Activated CD4-positive, alpha-beta T cell treated with anti-CD3 and anti-CD28 coated beads for 36 hours (primary cell): ENCODE results near the gene SDK1. TPM values are rescaled to one million over a fixed set of nuclear protein-coding genes. Genes with fewer than 3 reads are reported as not detected.

Source experiments
- ATAC-seq: fragments of 200-7000 bp; cut with Tn5 transposase; one replicate; pipeline ENCODE4 v1.10.0; 2021; ENCODE audit warnings: mild to moderate bottlenecking, moderate library complexity
- CTCF ChIA-PET: fragments of 350-600 bp; sonication (Branson Sonifier 250); formaldehyde crosslinking; loops from one replicate; lab custom pipeline; 2021; ENCODE audit warnings: antibody characterized with exemption; lab: Charles Lee
- POLR2A ChIA-PET: fragments of 350-600 bp; sonication (Branson Sonifier 250); formaldehyde crosslinking; loops from one replicate; lab custom pipeline; 2021; ENCODE audit warnings: antibody characterized with exemption, inconsistent platforms; lab: Charles Lee
- DNase-seq: peaks from one replicate; pipeline ENCODE4 v3.0.0-alpha.2; 2020
- H3K27ac Mint-ChIP-seq: one replicate; pipeline ENCODE4 v1.8.0; 2021; ENCODE audit warnings: mixed read lengths
- H3K27me3 Mint-ChIP-seq: one replicate; pipeline ENCODE4 v1.8.0; 2021; ENCODE audit warnings: mixed read lengths
- H3K36me3 Mint-ChIP-seq: one replicate; pipeline ENCODE4 v1.8.0; 2021; ENCODE audit warnings: low read depth, mixed read lengths
- H3K4me1 Mint-ChIP-seq: one replicate; pipeline ENCODE4 v1.8.0; 2021; ENCODE audit warnings: mixed read lengths
- H3K4me3 Mint-ChIP-seq: one replicate; pipeline ENCODE4 v1.8.0; 2021; ENCODE audit warnings: mild to moderate bottlenecking, moderate library complexity, mixed read lengths
- H3K9me3 Mint-ChIP-seq: one replicate; pipeline ENCODE4 v1.8.0; 2021; ENCODE audit warnings: low read depth, mixed read lengths
- intact Hi-C, 2 experiments: fragments of 100-400 bp; cut with DNase I in 1 of 2; cut with micrococcal nuclease in 1 of 2; formaldehyde crosslinking; loops; one replicate each; pipeline versions ENCODE4 v1.14.2 to v1.15.1; 2022 to 2024; cut with DNase I, micrococcal nuclease
- total RNA-seq, 2 experiments: library from RNA; stranded (reverse); gene quantifications; one replicate each; pipeline ENCODE4 v1.2.3, GENCODE V29; 2021

The SDK1 gene
- total RNA-seq, 2 experiments from 2014 or later, result 1.1 to 1.9 TPM

- Mint-ChIP-seq H3K9me3 (no peaks in the 10 kb centered on the region), H3K27ac (no peak overlapping the region), H3K36me3 (no peaks in the 10 kb centered on the region), H3K4me1 (peaks cover 5% of the 10 kb centered on the region), H3K4me3 (no peak overlapping the region), H3K27me3 (peaks cover 6% of the 10 kb centered on the region)
- POLR2A ChIA-PET, result no interaction called here
- CTCF ChIA-PET, result interaction anchor here (0.6 kb wide), 1 partner anchor 292 kb away, joined by 3 read pairs; no protein-coding TSS in a partner anchor
- ATAC-seq, result no peak
- no peak for DNase-seq
- intact Hi-C loops, result no loop called here
These were observed 842.6 kb downstream of the SDK1 start for GRCh38 chr7:4143511-4144171.

- ChIA-PET POLR2A (interaction anchor here (0.6 kb wide), 1 partner anchor 41 kb away, joined by 3 read pairs; no protein-coding TSS in a partner anchor), CTCF (interaction anchor here (0.6 kb wide), 1 partner anchor 293 kb away, joined by 3 read pairs; no protein-coding TSS in a partner anchor)
- H3K27ac Mint-ChIP-seq, result no peak overlapping the region
- DNase-seq (no peak), ATAC-seq (peak; percentile 6)
- no peaks in the 10 kb centered on the region for H3K36me3 Mint-ChIP-seq
- peak overlapping the region; percentile 33 for H3K4me3 Mint-ChIP-seq
- H3K9me3 Mint-ChIP-seq, result no peaks in the 10 kb centered on the region
- peaks cover 5% of the 10 kb centered on the region for H3K4me1 Mint-ChIP-seq
- H3K27me3 Mint-ChIP-seq, result peaks cover 6% of the 10 kb centered on the region
- intact Hi-C loops, result no loop called here
These were observed 843.2 kb downstream of the SDK1 start for GRCh38 chr7:4144172-4144701.

GRCh38 chr7:4144811-4145510 is 843.9 kb downstream of the SDK1 start:
- ATAC-seq, result no peak

DNA sequence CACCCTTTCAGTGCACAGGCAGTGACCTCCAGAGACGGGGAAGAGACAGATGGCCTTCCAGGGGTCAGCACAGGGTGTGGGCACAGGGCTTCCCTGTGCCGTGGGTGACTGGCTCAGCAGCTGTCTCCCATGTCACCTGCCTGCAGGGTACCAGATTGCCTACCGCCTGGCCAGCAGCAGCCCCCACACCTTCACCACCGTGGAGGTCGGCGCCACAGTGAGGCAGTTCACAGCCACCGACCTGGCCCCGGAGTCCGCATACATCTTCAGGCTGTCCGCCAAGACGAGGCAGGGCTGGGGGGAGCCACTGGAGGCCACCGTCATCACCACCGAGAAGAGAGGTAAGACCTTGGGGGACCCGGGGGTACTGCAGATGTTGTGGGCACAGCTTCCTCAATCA is 844.5 kb downstream of the SDK1 start:
- Mint-ChIP-seq H3K27me3 (peaks cover 6% of the 10 kb centered on the region), H3K36me3 (no peaks in the 10 kb centered on the region), H3K4me3 (no peak overlapping the region), H3K27ac (no peak overlapping the region), H3K9me3 (no peaks in the 10 kb centered on the region), H3K4me1 (peaks cover 5% of the 10 kb centered on the region)
- ChIA-PET CTCF (no interaction called here), POLR2A (no interaction called here)
- no peak for ATAC-seq
- DNase-seq, result no peak
- intact Hi-C loops, result no loop called here

More at GRCh38 chr7:4144811-4145510, 843.9 kb downstream of the SDK1 start:
- CTCF ChIA-PET, result no interaction called here
- DNase-seq, result peak; percentile 33
- peaks cover 5% of the 10 kb centered on the region for H3K4me1 Mint-ChIP-seq
- peaks cover 6% of the 10 kb centered on the region for H3K27me3 Mint-ChIP-seq
- intact Hi-C loops, result no loop called here
- POLR2A ChIA-PET, result interaction anchor here (0.6 kb wide), 1 partner anchor 41 kb away, joined by 3 read pairs; no protein-coding TSS in a partner anchor
- peak overlapping the region; percentile 33 for H3K4me3 Mint-ChIP-seq
- H3K9me3 Mint-ChIP-seq, result no peaks in the 10 kb centered on the region
- H3K36me3 Mint-ChIP-seq, result no peaks in the 10 kb centered on the region
- no peak overlapping the region for H3K27ac Mint-ChIP-seq

DNA sequence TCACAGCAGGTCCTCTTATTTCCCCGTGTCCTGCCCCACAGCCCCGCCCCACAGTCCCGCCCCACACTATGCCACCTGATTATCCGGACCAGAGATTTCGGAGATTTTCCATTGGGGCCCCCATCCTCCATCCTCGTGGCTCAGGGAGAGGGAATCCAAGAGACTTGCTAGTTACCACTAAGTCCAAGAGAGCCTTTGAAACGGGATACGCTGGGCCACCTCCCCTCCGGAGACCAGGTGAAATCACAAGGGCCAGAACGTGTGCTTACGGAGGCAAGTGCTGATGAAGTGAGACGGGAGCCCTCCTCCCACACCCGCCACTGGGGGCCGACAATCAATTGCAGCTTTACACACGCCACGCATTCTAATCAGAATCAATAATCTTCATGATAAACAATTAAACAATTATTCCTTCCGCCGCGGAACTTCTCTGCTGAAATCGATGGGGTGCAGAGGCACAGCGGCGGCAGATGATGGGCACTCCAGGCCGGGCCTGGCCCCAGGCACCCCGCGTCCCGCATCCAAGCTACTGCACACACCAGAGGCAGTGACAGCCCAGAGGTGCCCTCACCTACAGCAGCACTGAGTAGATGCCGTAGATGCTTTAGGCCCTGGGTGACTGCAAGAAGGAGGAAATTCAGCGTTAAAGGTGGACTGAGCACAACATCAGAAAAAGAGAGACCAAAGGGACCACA is 847.0 kb downstream of the SDK1 start:
- DNase-seq (no peak), ATAC-seq (no peak)
- H3K4me1 Mint-ChIP-seq, result peaks cover 5% of the 10 kb centered on the region
- H3K4me3 Mint-ChIP-seq, result no peak overlapping the region
- no peaks in the 10 kb centered on the region for H3K36me3 Mint-ChIP-seq
- POLR2A ChIA-PET, result no interaction called here
- H3K27me3 Mint-ChIP-seq, result peaks cover 6% of the 10 kb centered on the region
- CTCF ChIA-PET, result no interaction called here
- no peaks in the 10 kb centered on the region for H3K9me3 Mint-ChIP-seq
- intact Hi-C loops, result no loop called here
- no peak overlapping the region for H3K27ac Mint-ChIP-seq

- H3K36me3 Mint-ChIP-seq, result no peaks in the 10 kb centered on the region
- no peak overlapping the region for H3K4me3 Mint-ChIP-seq
- no peak for ATAC-seq
- DNase-seq, result no peak
- H3K27me3 Mint-ChIP-seq, result peaks cover 4% of the 10 kb centered on the region
- intact Hi-C loops, result no loop called here
- ChIA-PET POLR2A (no interaction called here), CTCF (no interaction called here)
- peaks cover 5% of the 10 kb centered on the region for H3K4me1 Mint-ChIP-seq
- H3K27ac Mint-ChIP-seq, result no peak overlapping the region
- no peaks in the 10 kb centered on the region for H3K9me3 Mint-ChIP-seq
These were observed 848.2 kb downstream of the SDK1 start for GRCh38 chr7:4149236-4149635.

- H3K9me3 Mint-ChIP-seq, result no peaks in the 10 kb centered on the region
- H3K4me3 Mint-ChIP-seq, result no peak overlapping the region
- ChIA-PET POLR2A (no interaction called here), CTCF (no interaction called here)
- DNase-seq (no peak), ATAC-seq (no peak)
- no peak overlapping the region for H3K27ac Mint-ChIP-seq
- no peaks in the 10 kb centered on the region for H3K36me3 Mint-ChIP-seq
- intact Hi-C loops, result no loop called here
- peaks cover 2% of the 10 kb centered on the region for H3K27me3 Mint-ChIP-seq
- H3K4me1 Mint-ChIP-seq, result peaks cover 2% of the 10 kb centered on the region
These were observed 848.6 kb downstream of the SDK1 start for GRCh38 chr7:4149645-4150044.

DNA sequence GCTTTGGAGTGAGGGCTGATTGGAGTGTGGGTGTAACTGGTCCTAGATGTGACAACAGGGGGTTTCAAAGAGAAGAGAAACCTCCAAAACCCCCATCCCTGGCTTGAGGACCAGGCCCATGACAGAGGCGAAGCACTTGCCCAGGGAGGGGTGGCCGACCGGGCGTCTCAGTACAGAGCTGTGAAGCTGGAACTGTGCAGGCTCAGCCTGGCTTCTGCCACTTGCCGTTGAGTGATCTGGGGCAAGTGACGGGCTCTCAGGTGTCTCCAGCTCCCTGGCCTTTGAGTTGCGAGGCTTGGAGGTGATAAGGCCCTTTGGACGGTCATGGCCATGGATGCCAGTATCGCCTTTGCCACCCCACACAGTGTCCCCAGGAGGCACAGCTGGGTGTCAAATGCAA is 849.7 kb downstream of the SDK1 start:
- Mint-ChIP-seq H3K4me1 (no peaks in the 10 kb centered on the region), H3K27me3 (no peaks in the 10 kb centered on the region), H3K4me3 (no peak overlapping the region), H3K27ac (no peak overlapping the region), H3K9me3 (no peaks in the 10 kb centered on the region), H3K36me3 (no peaks in the 10 kb centered on the region)
- POLR2A ChIA-PET, result no interaction called here
- intact Hi-C loops, result no loop called here
- ATAC-seq, result no peak
- CTCF ChIA-PET, result no interaction called here
- DNase-seq, result no peak

- no peaks in the 10 kb centered on the region for H3K9me3 Mint-ChIP-seq
These were observed 850.5 kb downstream of the SDK1 start for GRCh38 chr7:4151524-4151923.

GRCh38 chr7:4151926-4152549 is 851.0 kb downstream of the SDK1 start:
- Mint-ChIP-seq H3K36me3 (no peaks in the 10 kb centered on the region), H3K27me3 (no peaks in the 10 kb centered on the region), H3K4me3 (no peak overlapping the region), H3K27ac (no peak overlapping the region), H3K9me3 (no peaks in the 10 kb centered on the region), H3K4me1 (no peaks in the 10 kb centered on the region)
- DNase-seq (no peak), ATAC-seq (no peak)
- CTCF ChIA-PET, result no interaction called here
- POLR2A ChIA-PET, result no interaction called here
- intact Hi-C loops, result no loop called here

More at GRCh38 chr7:4151524-4151923, 850.5 kb downstream of the SDK1 start:
- no peak overlapping the region for H3K27ac Mint-ChIP-seq
- ChIA-PET POLR2A (no interaction called here), CTCF (no interaction called here)
- no peak for DNase-seq
- no peaks in the 10 kb centered on the region for H3K27me3 Mint-ChIP-seq
- H3K4me1 Mint-ChIP-seq, result no peaks in the 10 kb centered on the region
- H3K4me3 Mint-ChIP-seq, result no peak overlapping the region
- H3K36me3 Mint-ChIP-seq, result no peaks in the 10 kb centered on the region
- no peak for ATAC-seq
- intact Hi-C loops, result no loop called here

DNA sequence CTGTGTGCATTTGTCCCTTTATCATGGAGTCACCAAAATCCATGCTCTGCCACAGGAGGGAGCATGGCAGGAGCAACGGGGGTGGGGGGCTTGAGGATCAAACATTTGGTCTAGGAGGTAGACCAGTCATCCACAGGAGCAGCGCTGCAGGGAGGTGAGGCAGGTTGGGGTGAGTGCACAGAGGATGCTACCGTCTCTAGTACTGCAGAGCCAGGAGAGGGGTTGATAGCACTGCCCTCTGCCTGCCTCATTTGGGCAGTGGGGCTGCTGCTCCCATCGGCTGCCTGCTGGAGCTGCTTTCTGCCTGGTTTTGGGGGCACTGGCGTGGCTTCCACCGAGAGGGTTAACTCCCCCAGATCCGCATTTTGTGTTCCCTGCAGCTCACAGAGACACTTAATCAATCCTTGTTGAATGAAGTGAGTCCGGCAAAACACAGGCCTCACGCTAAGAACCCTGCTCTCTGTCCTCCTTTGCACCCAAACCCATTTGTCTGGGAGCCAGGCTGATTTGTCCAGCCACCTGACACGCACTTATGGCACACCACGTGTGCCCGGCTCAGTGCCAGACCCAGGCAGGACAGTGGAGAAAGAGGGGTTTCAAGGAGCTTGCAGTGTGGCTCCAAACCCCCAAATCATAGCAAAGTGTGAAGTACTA is 854.0 kb downstream of the SDK1 start:
- POLR2A ChIA-PET, result no interaction called here
- no peak for DNase-seq
- Mint-ChIP-seq H3K27ac (no peak overlapping the region), H3K27me3 (no peaks in the 10 kb centered on the region), H3K4me3 (no peak overlapping the region), H3K4me1 (no peaks in the 10 kb centered on the region), H3K36me3 (no peaks in the 10 kb centered on the region), H3K9me3 (no peaks in the 10 kb centered on the region)
- intact Hi-C loops, result no loop called here
- ATAC-seq, result no peak
- CTCF ChIA-PET, result interaction anchor here (1.0 kb wide), 1 partner anchor 19 kb away, joined by 3 read pairs; no protein-coding TSS in a partner anchor
